ENCODE data around the gene LENG9.

The LENG9 gene

GRCh38 chr19:54420383-54421168 is 43.0 kb downstream of the LENG9 start:
- no peak for TF ChIP-seq CTCF (IDR thresholded peaks at IDR 0.05; ENCODE audit: low read depth, low read length)
- DNase-seq = no peak
- Histone ChIP-seq H3K9me3 (ENCODE audit: severe bottlenecking) (no peaks in the 10 kb centered on the region), H3K27ac (no peak overlapping the region), H3K27me3 (ENCODE audit: insufficient read depth, low read depth, severe bottlenecking) (peaks cover 4% of the 10 kb centered on the region), H3K36me3 (no peaks in the 10 kb centered on the region), H3K4me3 (ENCODE audit: low read depth, low read length) (no peak overlapping the region)

- Histone ChIP-seq H3K27me3 (ENCODE audit: insufficient read depth, low read depth, severe bottlenecking) (peaks cover 6% of the 10 kb centered on the region), H3K27ac (no peak overlapping the region), H3K4me3 (ENCODE audit: low read depth, low read length) (no peak overlapping the region), H3K9me3 (ENCODE audit: severe bottlenecking) (no peaks in the 10 kb centered on the region), H3K36me3 (no peaks in the 10 kb centered on the region)
- no peak for DNase-seq
- TF ChIP-seq CTCF (IDR thresholded peaks at IDR 0.05; ENCODE audit: low read depth, low read length) = no peak
These were observed 43.6 kb downstream of the LENG9 start for GRCh38 chr19:54420068-54420382.

GRCh38 chr19:54418930-54419800 is 44.4 kb downstream of the LENG9 start:
- Histone ChIP-seq H3K27ac (no peak overlapping the region), H3K9me3 (ENCODE audit: severe bottlenecking) (no peaks in the 10 kb centered on the region), H3K36me3 (no peaks in the 10 kb centered on the region), H3K4me3 (ENCODE audit: low read depth, low read length) (no peak overlapping the region), H3K27me3 (ENCODE audit: insufficient read depth, low read depth, severe bottlenecking) (peaks cover 12% of the 10 kb centered on the region)
- no peak for TF ChIP-seq CTCF (IDR thresholded peaks at IDR 0.05; ENCODE audit: low read depth, low read length)
- DNase-seq = no peak

GRCh38 chr19:54418030-54418929 is 45.3 kb downstream of the LENG9 start:
- TF ChIP-seq CTCF (IDR thresholded peaks at IDR 0.05; ENCODE audit: low read depth, low read length) = no peak
- no peak overlapping the region for H3K27ac ChIP-seq
- no peak for DNase-seq

DNA sequence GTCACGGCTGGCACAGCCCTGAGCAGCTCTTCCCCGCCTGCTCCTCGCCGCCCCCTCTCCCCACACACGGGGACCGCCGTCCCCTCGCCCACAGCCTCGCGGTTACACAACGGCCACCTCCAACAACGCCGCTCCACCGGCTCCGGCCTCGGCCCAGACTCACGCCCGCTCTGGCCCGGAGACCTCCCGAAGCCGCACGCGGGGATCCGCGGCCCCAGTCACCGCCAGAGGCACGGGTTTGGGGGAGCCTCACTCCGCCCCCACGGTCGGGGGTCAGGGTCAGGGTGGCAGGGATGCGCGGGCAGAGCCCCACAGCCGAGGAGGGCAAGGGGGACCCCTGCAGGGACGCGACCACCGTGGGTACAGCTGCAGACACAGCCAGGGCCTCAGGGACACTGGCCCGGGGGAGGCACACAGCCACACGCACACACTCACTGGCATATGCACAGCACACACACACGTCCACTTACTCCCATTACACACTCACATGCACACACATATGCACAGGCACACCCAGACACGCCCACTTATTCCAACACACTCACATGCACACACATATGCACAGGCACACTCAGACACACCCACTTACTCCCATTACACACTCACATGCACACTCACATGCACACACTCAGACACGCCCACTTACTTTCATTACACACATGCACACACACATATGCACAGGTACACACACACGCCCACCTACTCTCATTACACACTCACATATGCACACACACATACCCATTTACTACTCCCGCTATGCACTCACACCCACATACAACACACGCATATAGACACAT is 46.7 kb downstream of the LENG9 start:
- peaks cover 12% of the 10 kb centered on the region for H3K27me3 ChIP-seq (ENCODE audit: insufficient read depth, low read depth, severe bottlenecking)
- no peaks in the 10 kb centered on the region for H3K9me3 ChIP-seq (ENCODE audit: severe bottlenecking)
- TF ChIP-seq CTCF (IDR thresholded peaks at IDR 0.05; ENCODE audit: low read depth, low read length) = no peak
- H3K36me3 ChIP-seq = no peaks in the 10 kb centered on the region
- no peak for DNase-seq
- H3K27ac ChIP-seq = no peak overlapping the region
- no peak overlapping the region for H3K4me3 ChIP-seq (ENCODE audit: low read depth, low read length)

More at GRCh38 chr19:54418030-54418929, 45.3 kb downstream of the LENG9 start:
- no peak overlapping the region for H3K4me3 ChIP-seq (ENCODE audit: low read depth, low read length)
- peaks cover 12% of the 10 kb centered on the region for H3K27me3 ChIP-seq (ENCODE audit: insufficient read depth, low read depth, severe bottlenecking)
- H3K36me3 ChIP-seq = no peaks in the 10 kb centered on the region
- H3K9me3 ChIP-seq (ENCODE audit: severe bottlenecking) = no peaks in the 10 kb centered on the region

All from WERI-Rb-1 (cell line).